KOPT-K1 (cell line): Measurements from ENCODE around the gene EVI2B.
"Not testable (repeated sequence)": the region's sequence is repeated elsewhere in the genome, so short reads cannot be mapped to it uniquely, and the experiment has no call there.

Source experiments
- H3K27ac ChIP-seq: fragments of 200-600 bp; sonication (generic); 2 replicates; pipeline ENCODE4 v1.5.1; 2016; ENCODE audit warnings: antibody characterized with exemption, mild to moderate bottlenecking, low read depth, low read length; ENCODE audit not compliant: poor library complexity, severe bottlenecking
- H3K36me3 ChIP-seq: fragments of 200-600 bp; sonication (generic); 2 replicates; pipeline ENCODE4 v1.5.1; 2017; ENCODE audit warnings: antibody characterized with exemption, mild to moderate bottlenecking, low read length, moderate library complexity; ENCODE audit not compliant: insufficient read depth
- H3K9me3 ChIP-seq: fragments of 200-600 bp; sonication (generic); 2 replicates; pipeline ENCODE4 v1.5.1; 2017; ENCODE audit warnings: antibody characterized with exemption, low read length, mild to moderate bottlenecking; ENCODE audit not compliant: insufficient read depth, poor library complexity, severe bottlenecking

EVI2B gene

GRCh38 chr17:31313982-31314781 lies at the start of gene EVI2B:
Gene EVI2B (minus strand): TSS chr17:31314054. CDS start chr17:31305609, 8,445 bp downstream.
- Histone ChIP-seq H3K9me3 (no peaks in the 10 kb centered on the region), H3K36me3 (no peaks in the 10 kb centered on the region), H3K27ac (peak within 1 kb of the TSS; percentile 93)

GRCh38 chr17:31357839-31358394 lies 44.1 kb upstream of the EVI2B start:
- Histone ChIP-seq H3K9me3 (no peaks in the 10 kb centered on the region), H3K36me3 (peaks cover 76% of the 10 kb centered on the region), H3K27ac (no peak overlapping the region)

- Histone ChIP-seq H3K36me3 (peaks cover 76% of the 10 kb centered on the region), H3K9me3 (no peaks in the 10 kb centered on the region), H3K27ac (no peak overlapping the region)
Measured at GRCh38 chr17:31357091-31357490, 43.2 kb upstream of the EVI2B start.

GRCh38 chr17:31355935-31356334 lies 42.1 kb upstream of the EVI2B start:
- peaks cover 75% of the 10 kb centered on the region for H3K36me3 ChIP-seq

GRCh38 chr17:31349454-31349853 lies 35.6 kb upstream of the EVI2B start:
- Histone ChIP-seq H3K36me3 (peaks cover 54% of the 10 kb centered on the region), H3K27ac (no peak overlapping the region), H3K9me3 (no peaks in the 10 kb centered on the region)

More at GRCh38 chr17:31355935-31356334, 42.1 kb upstream of the EVI2B start:
- no peak overlapping the region for H3K27ac ChIP-seq
- no peaks in the 10 kb centered on the region for H3K9me3 ChIP-seq

GRCh38 chr17:31345191-31345747 lies 31.4 kb upstream of the EVI2B start:
- not testable (repeated sequence) for H3K9me3 ChIP-seq, H3K27ac ChIP-seq
- peaks cover 46% of the 10 kb centered on the region for H3K36me3 ChIP-seq

GRCh38 chr17:31339906-31340661 lies 26.2 kb upstream of the EVI2B start:
- H3K9me3 ChIP-seq = no peaks in the 10 kb centered on the region
- H3K36me3 ChIP-seq = peaks cover 57% of the 10 kb centered on the region
- H3K27ac ChIP-seq = no peak overlapping the region

GRCh38 chr17:31329221-31329620 lies 15.4 kb upstream of the EVI2B start:
- Histone ChIP-seq H3K9me3 (no peaks in the 10 kb centered on the region), H3K27ac (no peak overlapping the region), H3K36me3 (peaks cover 32% of the 10 kb centered on the region)

GRCh38 chr17:31328160-31328535 lies 14.3 kb upstream of the EVI2B start:
- H3K9me3 ChIP-seq = no peaks in the 10 kb centered on the region
- H3K27ac ChIP-seq = no peak overlapping the region
- peaks cover 31% of the 10 kb centered on the region for H3K36me3 ChIP-seq

GRCh38 chr17:31327534-31328159 lies 13.8 kb upstream of the EVI2B start:
- H3K36me3 ChIP-seq = peaks cover 31% of the 10 kb centered on the region
- H3K9me3 ChIP-seq = no peaks in the 10 kb centered on the region
- no peak overlapping the region for H3K27ac ChIP-seq

GRCh38 chr17:31323551-31323950 lies 9.7 kb upstream of the EVI2B start:
- Histone ChIP-seq H3K9me3 (no peaks in the 10 kb centered on the region), H3K36me3 (peaks cover 21% of the 10 kb centered on the region), H3K27ac (no peak overlapping the region)

- peaks cover 8% of the 10 kb centered on the region; the same call in 1 of the 2 replicates for H3K36me3 ChIP-seq
- H3K27ac ChIP-seq = peak overlapping the region; percentile 86
- no peaks in the 10 kb centered on the region for H3K9me3 ChIP-seq
Measured at GRCh38 chr17:31321966-31322365, 8.1 kb upstream of the EVI2B start.

- Histone ChIP-seq H3K36me3 (peaks cover 7% of the 10 kb centered on the region; the same call in 1 of the 2 replicates), H3K27ac (peak within 1 kb of the TSS; percentile 86), H3K9me3 (no peaks in the 10 kb centered on the region)
Measured at GRCh38 chr17:31321481-31321880, 7.6 kb upstream of the EVI2B start, which contains the start of gene EVI2A. Gene EVI2A (minus strand): TSS chr17:31321622. CDS start chr17:31319013, 2,609 bp downstream.

GRCh38 chr17:31320791-31321190 lies 6.9 kb upstream of the EVI2B start:
- Histone ChIP-seq H3K27ac (peak overlapping the region; percentile 86), H3K9me3 (no peaks in the 10 kb centered on the region), H3K36me3 (0 out of 2 replicates have a peak, but pooled peaks cover under 1% of the 10 kb centered on the region)
